PC-3 (cell line): ENCODE measurements around the gene KPNA4.

Experiments used
- CTCF ChIP-seq: fragments of 300-600 bp; sonication (generic); conservative IDR thresholded peaks from 2 replicates; pipeline ENCODE4 v1.5.1; 2017; ENCODE audit warnings: antibody characterized with exemption, low read depth, mild to moderate bottlenecking, low read length
- EZH2 ChIP-seq: fragments of 300-600 bp; sonication (generic); IDR thresholded peaks from one replicate; pipeline ENCODE4 v1.6.1; 2017; ENCODE audit warnings: antibody characterized with exemption, mild to moderate bottlenecking, low read length; ENCODE audit not compliant: unreplicated experiment

GRCh38 chr3:160568989-160569388, 3.6 kb upstream of the KPNA4 start:
- no peak for TF ChIP-seq CTCF
- no peak for TF ChIP-seq EZH2
